Measurements from ENCODE around the gene GRIP2.

GRIP2 gene

DNA sequence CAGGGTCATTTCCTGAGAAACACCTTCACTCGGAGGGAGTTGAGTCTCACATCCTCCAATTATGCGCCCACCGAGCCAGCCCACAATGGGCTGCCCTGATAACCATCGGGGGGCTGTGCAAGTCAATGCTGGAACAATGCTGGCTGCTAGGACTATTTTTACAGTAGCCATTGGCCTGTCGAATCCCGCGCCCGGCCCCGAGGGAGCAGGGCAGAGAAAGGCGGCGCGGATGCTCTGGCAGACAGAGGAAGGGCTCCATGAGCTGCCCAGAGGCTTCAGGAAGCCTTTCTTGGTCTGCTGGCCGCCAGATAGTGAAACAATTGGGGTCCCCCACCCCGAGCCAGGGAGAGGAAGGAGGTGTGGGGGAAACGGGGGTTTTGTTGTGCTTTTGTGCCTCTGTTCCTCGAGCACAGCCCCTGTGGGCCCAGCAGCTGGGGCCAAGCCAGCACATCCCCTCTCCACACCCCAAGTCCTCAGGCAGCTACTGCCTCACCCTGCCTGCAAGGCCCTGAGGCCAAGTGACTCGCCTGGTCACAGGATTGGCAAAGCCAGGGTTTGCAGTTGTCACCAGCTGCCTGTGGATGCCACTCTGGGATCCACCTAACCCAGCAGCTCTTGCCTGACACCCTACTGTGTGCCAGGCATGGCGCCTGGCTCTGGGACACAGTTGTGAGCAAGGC is 98.8 kb downstream of the GRIP2 start:
- Histone ChIP-seq H3K9ac (ENCODE audit: low read length) (peak overlapping the region; percentile 54; the same call in 1 of the 2 replicates), H3K79me2 (ENCODE audit: insufficient read depth, low read length) (peaks cover 4% of the 10 kb centered on the region; the same call in 1 of the 2 replicates)

DNA sequence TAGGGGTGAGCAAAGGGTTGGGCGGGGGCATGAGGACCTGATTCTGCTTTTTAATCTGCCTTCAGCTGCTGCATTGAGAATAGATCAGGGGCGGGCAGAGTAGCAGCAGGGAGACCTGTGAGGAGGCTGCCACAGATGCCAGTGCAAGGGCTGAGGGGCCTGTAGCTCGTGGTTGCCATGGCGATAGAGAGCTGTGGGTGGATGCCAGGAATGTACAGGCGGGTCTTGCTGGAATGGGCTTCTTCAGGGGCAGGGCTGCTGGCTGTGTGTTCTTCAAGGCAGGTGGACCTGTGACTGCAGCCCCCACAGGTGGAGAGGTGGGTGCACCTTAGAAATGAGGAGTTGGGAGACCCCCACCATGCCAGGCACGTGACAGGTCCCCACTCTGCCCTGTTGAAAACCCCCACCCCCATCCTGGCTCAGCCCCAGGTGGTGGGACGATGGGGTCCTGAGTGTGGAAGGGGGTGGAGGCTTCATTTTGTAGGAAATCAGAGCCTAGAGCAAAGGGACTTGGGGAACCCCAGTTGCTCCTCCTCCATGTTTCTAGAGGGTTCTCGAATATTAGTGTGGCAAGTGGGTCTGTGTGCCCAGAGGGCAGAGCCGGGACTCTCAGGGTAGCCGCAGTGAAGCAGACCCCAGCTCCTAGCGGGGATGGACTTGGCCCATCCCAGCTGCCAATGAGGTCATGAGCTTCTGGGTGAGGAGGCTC is 99.5 kb downstream of the GRIP2 start:
- H3K4me2 ChIP-seq (ENCODE audit: low read length) = peak overlapping the region; percentile 72
- peak overlapping the region; percentile 54; the same call in 1 of the 2 replicates for H3K9ac ChIP-seq (ENCODE audit: low read length)
- TF ChIP-seq, protein P1, sequence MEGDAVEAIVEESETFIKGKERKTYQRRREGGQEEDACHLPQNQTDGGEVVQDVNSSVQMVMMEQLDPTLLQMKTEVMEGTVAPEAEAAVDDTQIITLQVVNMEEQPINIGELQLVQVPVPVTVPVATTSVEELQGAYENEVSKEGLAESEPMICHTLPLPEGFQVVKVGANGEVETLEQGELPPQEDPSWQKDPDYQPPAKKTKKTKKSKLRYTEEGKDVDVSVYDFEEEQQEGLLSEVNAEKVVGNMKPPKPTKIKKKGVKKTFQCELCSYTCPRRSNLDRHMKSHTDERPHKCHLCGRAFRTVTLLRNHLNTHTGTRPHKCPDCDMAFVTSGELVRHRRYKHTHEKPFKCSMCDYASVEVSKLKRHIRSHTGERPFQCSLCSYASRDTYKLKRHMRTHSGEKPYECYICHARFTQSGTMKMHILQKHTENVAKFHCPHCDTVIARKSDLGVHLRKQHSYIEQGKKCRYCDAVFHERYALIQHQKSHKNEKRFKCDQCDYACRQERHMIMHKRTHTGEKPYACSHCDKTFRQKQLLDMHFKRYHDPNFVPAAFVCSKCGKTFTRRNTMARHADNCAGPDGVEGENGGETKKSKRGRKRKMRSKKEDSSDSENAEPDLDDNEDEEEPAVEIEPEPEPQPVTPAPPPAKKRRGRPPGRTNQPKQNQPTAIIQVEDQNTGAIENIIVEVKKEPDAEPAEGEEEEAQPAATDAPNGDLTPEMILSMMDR (IDR thresholded peaks at IDR 0.05; ENCODE audit: low read length) = no peak
- TF ChIP-seq EZH2 (IDR thresholded peaks at IDR 0.05; ENCODE audit: borderline replicate concordance, low read length) = no peak
- no peaks in the 10 kb centered on the region for H4K20me1 ChIP-seq (ENCODE audit: insufficient read depth, low read length)
- no peaks in the 10 kb centered on the region for H3K9me3 ChIP-seq (ENCODE audit: low read length)
- H3K4me3 ChIP-seq (ENCODE audit: low read depth, low read length, poor library complexity, severe bottlenecking) = peak overlapping the region; percentile 53
- H3K27me3 ChIP-seq (ENCODE audit: insufficient read depth, low read length) = no peaks in the 10 kb centered on the region
- H3K36me3 ChIP-seq (ENCODE audit: insufficient read depth, low read length) = peaks cover 22% of the 10 kb centered on the region
- peaks cover 4% of the 10 kb centered on the region; the same call in 1 of the 2 replicates for H3K79me2 ChIP-seq (ENCODE audit: insufficient read depth, low read length)
- peaks cover 42% of the 10 kb centered on the region for H3K4me1 ChIP-seq (ENCODE audit: insufficient read depth, low read length, severe bottlenecking)
- peak overlapping the region; percentile 93 for H3K27ac ChIP-seq (ENCODE audit: low read depth, low read length, poor library complexity, severe bottlenecking)
- H2AFZ ChIP-seq (ENCODE audit: low read length) = no peak overlapping the region
- H3K9me2 ChIP-seq (ENCODE audit: low read depth, low read length) = no peaks in the 10 kb centered on the region
- H3F3A ChIP-seq (ENCODE audit: insufficient read depth, low read length) = no peaks in the 10 kb centered on the region

More for the DNA sequence above, 98.8 kb downstream of the GRIP2 start:
- Histone ChIP-seq H3K9me3 (ENCODE audit: low read length) (no peaks in the 10 kb centered on the region), H3K27me3 (ENCODE audit: insufficient read depth, low read length) (no peaks in the 10 kb centered on the region), H3K9me2 (ENCODE audit: low read depth, low read length) (no peaks in the 10 kb centered on the region), H3K4me1 (ENCODE audit: insufficient read depth, low read length, severe bottlenecking) (peaks cover 40% of the 10 kb centered on the region), H4K20me1 (ENCODE audit: insufficient read depth, low read length) (no peaks in the 10 kb centered on the region), H3K4me2 (ENCODE audit: low read length) (peak overlapping the region; percentile 72; the same call in 1 of the 2 replicates), H3F3A (ENCODE audit: insufficient read depth, low read length) (no peaks in the 10 kb centered on the region), H3K4me3 (ENCODE audit: low read depth, low read length, poor library complexity, severe bottlenecking) (no peak overlapping the region), H3K36me3 (ENCODE audit: insufficient read depth, low read length) (peaks cover 29% of the 10 kb centered on the region), H3K27ac (ENCODE audit: low read depth, low read length, poor library complexity, severe bottlenecking) (peak overlapping the region; percentile 93), H2AFZ (ENCODE audit: low read length) (no peak overlapping the region)
- no peak for TF ChIP-seq EZH2 (IDR thresholded peaks at IDR 0.05; ENCODE audit: borderline replicate concordance, low read length)
- TF ChIP-seq, protein P1 (IDR thresholded peaks at IDR 0.05; ENCODE audit: low read length) = no peak

DNA sequence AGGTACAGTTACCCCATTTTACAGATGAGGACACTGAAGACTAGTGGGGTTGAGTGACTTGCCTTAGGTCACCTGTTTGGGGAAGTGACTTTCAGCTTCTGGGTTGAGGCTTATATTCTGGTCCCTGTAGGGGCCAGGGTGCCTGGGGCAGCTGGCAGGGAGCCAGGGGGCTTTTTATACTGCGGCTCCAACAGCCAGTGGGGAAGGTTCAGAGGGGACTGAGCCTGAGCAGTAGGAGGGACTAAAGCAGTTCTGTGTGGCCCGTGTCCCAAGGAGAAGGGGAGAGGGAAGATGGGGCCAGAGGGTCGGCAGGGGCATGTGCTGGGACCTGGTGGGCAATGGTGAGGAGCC is 100.0 kb downstream of the GRIP2 start:
- no peak for TF ChIP-seq EZH2 (IDR thresholded peaks at IDR 0.05; ENCODE audit: borderline replicate concordance, low read length)
- TF ChIP-seq, protein P1 (IDR thresholded peaks at IDR 0.05; ENCODE audit: low read length) = no peak
- H3K9me2 ChIP-seq (ENCODE audit: low read depth, low read length) = no peaks in the 10 kb centered on the region
- H3K79me2 ChIP-seq (ENCODE audit: insufficient read depth, low read length) = peaks cover 4% of the 10 kb centered on the region; the same call in 1 of the 2 replicates
- H3K4me2 ChIP-seq (ENCODE audit: low read length) = peak overlapping the region; percentile 72
- H3K9me3 ChIP-seq (ENCODE audit: low read length) = no peaks in the 10 kb centered on the region
- H4K20me1 ChIP-seq (ENCODE audit: insufficient read depth, low read length) = no peaks in the 10 kb centered on the region
- H3K4me1 ChIP-seq (ENCODE audit: insufficient read depth, low read length, severe bottlenecking) = peaks cover 47% of the 10 kb centered on the region
- H3K27ac ChIP-seq (ENCODE audit: low read depth, low read length, poor library complexity, severe bottlenecking) = peak overlapping the region; percentile 93
- peak overlapping the region; percentile 53 for H3K4me3 ChIP-seq (ENCODE audit: low read depth, low read length, poor library complexity, severe bottlenecking)
- H2AFZ ChIP-seq (ENCODE audit: low read length) = no peak overlapping the region
- H3K36me3 ChIP-seq (ENCODE audit: insufficient read depth, low read length) = peaks cover 18% of the 10 kb centered on the region
- H3K27me3 ChIP-seq (ENCODE audit: insufficient read depth, low read length) = no peaks in the 10 kb centered on the region
- H3F3A ChIP-seq (ENCODE audit: insufficient read depth, low read length) = no peaks in the 10 kb centered on the region
- peak overlapping the region; percentile 54; the same call in 1 of the 2 replicates for H3K9ac ChIP-seq (ENCODE audit: low read length)

Measured in OCI-LY1 (cell line).